Uterus (tissue), 2 donors: Measurements from ENCODE around the gene NACC2.

Source experiments
- POLR2A ChIP-seq, 2 donors: fragments of 450-650 bp; IDR thresholded peaks; one replicate each; pipeline ENCODE4 v1.6.1; 2016; ENCODE audit warnings: antibody characterized with exemption in 2 of 2, mild to moderate bottlenecking in 1 of 2, moderate library complexity in 1 of 2
- TF ChIP-seq, protein P1 (sequence below), 4 experiments: fragments of 200-600 bp in 2 of 4; fragments of 450-650 bp in 2 of 4; sonication (generic) in 2 of 4; IDR thresholded peaks; one replicate each; pipeline ENCODE4 v1.5.1; 2016 to 2019; ENCODE audit warnings: antibody characterized with exemption in 4 of 4, mild to moderate bottlenecking in 2 of 4, moderate library complexity in 1 of 4

DNA sequence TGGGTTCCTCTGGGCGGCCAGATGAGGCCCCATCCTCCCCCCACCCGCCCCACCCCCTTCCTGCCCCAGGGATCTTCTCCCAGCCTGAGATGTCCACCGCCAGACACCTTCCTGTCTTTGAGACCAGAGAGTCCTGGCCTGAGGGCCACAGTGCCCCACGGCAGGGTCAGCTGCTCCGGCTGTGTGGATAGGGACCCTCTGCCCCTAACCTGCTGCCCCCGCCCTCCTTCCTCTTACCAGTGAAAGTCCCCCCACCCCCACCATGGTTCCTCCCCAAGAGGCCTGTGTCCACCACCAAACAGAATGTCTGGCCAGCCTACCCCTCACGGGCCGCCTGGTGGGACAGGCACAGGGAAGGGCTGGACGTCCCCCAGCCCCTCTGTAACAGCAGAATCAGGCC is 90.9 kb downstream of the NACC2 start:
- TF ChIP-seq, protein P1, sequence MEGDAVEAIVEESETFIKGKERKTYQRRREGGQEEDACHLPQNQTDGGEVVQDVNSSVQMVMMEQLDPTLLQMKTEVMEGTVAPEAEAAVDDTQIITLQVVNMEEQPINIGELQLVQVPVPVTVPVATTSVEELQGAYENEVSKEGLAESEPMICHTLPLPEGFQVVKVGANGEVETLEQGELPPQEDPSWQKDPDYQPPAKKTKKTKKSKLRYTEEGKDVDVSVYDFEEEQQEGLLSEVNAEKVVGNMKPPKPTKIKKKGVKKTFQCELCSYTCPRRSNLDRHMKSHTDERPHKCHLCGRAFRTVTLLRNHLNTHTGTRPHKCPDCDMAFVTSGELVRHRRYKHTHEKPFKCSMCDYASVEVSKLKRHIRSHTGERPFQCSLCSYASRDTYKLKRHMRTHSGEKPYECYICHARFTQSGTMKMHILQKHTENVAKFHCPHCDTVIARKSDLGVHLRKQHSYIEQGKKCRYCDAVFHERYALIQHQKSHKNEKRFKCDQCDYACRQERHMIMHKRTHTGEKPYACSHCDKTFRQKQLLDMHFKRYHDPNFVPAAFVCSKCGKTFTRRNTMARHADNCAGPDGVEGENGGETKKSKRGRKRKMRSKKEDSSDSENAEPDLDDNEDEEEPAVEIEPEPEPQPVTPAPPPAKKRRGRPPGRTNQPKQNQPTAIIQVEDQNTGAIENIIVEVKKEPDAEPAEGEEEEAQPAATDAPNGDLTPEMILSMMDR (IDR thresholded peaks at IDR 0.05), result no peak
- no peak for TF ChIP-seq POLR2A (IDR thresholded peaks at IDR 0.05)
